Colonic mucosa (tissue), 4 donors: Measurements from ENCODE around the gene YTHDF1. TPM values are rescaled to one million over a fixed set of nuclear protein-coding genes. Genes with fewer than 3 reads are reported as not detected.
A peak's percentile ranks its signal among the peaks of the same experiment; 100 is the strongest.
"Not testable (repeated sequence)": the region's sequence is repeated elsewhere in the genome, so short reads cannot be mapped to it uniquely, and the experiment has no call there.

Experiments used
- DNase-seq: peaks from one replicate; pipeline ENCODE4 v3.0.0-alpha.2; 2020
- H3K27ac ChIP-seq: fragments of 200-600 bp; one replicate; pipeline ENCODE4 v1.8.0; 2021
- H3K27me3 ChIP-seq: fragments of 200-600 bp; one replicate; pipeline ENCODE4 v1.8.0; 2021
- H3K36me3 ChIP-seq: fragments of 200-600 bp; one replicate; pipeline ENCODE4 v1.8.0; 2021
- H3K4me1 ChIP-seq: fragments of 200-600 bp; one replicate; pipeline ENCODE4 v1.8.0; 2021; ENCODE audit warnings: mild to moderate bottlenecking
- H3K4me3 ChIP-seq: fragments of 200-600 bp; one replicate; pipeline ENCODE4 v1.8.0; 2021
- H3K9ac ChIP-seq, 2 donors: one replicate each; pipeline ENCODE4 v1.7.0; 2013; ENCODE audit warnings: control low read depth in 2 of 2, low read depth in 2 of 2, low read length in 2 of 2
- H3K9me3 ChIP-seq: fragments of 200-600 bp; one replicate; pipeline ENCODE4 v1.8.0; 2021
- CTCF ChIP-seq: fragments of 200-600 bp; IDR thresholded peaks from one replicate; pipeline ENCODE4 v1.8.0; 2022; ENCODE audit warnings: antibody characterized with exemption, mild to moderate bottlenecking
- intact Hi-C: fragments of 100-400 bp; cut with DNase I; formaldehyde crosslinking; loops from one replicate; pipeline ENCODE4 v1.14.1; 2022
- total RNA-seq, 2 donors: library from RNA; stranded (reverse); fragmentation: NEBNext Ultra II Directional in 1 of 2; extraction: Animal tissue kit (Norgen Biotek cat#: 25700) in 1 of 2; gene quantifications; one replicate each; pipeline ENCODE4 v1.2.1, GENCODE V29; 2021
- donor health status: healthy.
- donor health status: DM: no; HTN: no; CAD: no.
- donor health status: DM: no; HTN: no; CAD: no.

Gene YTHDF1
- total RNA-seq, 2 donors from 2014 or later, result 35.4 to 38.7 TPM

- Histone ChIP-seq H3K9ac (no peak overlapping the region), H3K27ac (no peak overlapping the region), H3K4me3 (no peak overlapping the region), H3K27me3 (no peaks in the 10 kb centered on the region), H3K4me1 (no peaks in the 10 kb centered on the region), H3K36me3 (no peaks in the 10 kb centered on the region), H3K9me3 (no peaks in the 10 kb centered on the region)
- TF ChIP-seq CTCF, result no peak
- DNase-seq, result no peak
- intact Hi-C loops, result no loop called here
Measured at GRCh38 chr20:63224412-63225081, 8.6 kb upstream of the YTHDF1 start.

DNA sequence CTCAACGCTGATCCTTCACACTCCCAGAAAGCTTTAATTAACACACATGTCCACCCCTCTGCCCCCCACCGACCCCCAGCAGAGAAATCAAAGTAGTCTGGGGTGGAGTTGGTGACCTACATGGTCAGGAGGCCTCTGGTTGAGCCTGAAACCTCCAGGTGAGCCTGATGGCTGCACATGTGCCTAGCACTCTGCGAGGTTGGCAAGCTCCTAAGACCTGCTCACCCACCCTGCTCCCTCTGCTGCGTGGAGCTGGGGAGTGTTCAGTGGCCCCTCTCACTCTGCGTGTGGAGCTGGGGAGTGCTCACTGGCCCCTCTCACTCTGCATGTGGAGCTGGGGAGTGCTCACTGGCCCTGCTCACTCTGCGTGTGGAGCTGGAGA lies 7.9 kb upstream of the YTHDF1 start:
- Histone ChIP-seq H3K27ac (no peak overlapping the region), H3K4me1 (no peaks in the 10 kb centered on the region), H3K9me3 (no peaks in the 10 kb centered on the region), H3K9ac (no peak overlapping the region), H3K27me3 (no peaks in the 10 kb centered on the region), H3K36me3 (no peaks in the 10 kb centered on the region), H3K4me3 (no peak overlapping the region)
- intact Hi-C loops, result loop anchor here (2.0 kb wide), 1 partner anchor 69 kb away; the partner anchor contains the start of gene COL20A1
- no peak for DNase-seq
- no peak for TF ChIP-seq CTCF

DNA sequence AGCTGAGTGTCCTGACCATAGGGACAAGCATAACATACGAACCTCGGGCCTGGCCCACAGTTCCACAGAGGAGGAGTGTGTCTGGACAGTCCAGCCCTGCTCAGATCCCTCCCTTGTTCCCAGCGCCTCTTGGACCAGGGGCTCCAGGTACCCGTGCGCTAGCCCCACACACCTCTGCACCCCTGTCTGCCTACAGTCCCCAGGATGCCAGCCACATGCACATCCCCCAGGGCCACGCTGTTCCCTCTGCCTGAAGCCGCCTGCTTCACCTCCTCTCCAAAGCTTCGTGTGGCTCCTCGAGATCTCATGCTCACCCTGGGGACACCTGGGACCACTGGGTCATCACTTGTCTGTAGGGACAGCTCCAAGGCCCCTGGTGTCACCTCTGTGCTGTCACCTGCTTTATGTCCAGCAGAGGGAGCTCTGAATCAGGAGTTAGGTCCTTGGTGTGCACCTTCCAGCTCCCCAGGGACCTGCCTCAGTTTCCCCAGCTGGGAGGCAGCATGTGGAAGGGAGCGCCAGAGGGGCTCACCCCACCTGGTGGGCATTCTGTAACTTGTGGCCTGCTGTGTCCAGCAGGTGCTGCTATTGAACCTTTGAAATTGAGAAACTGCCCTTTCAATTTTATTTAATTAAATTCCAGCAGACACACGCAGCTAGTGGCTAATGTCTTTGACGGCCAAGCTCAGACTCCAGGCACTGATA lies 7.3 kb upstream of the YTHDF1 start:
- H3K9me3 ChIP-seq, result no peaks in the 10 kb centered on the region
- no peaks in the 10 kb centered on the region for H3K27me3 ChIP-seq
- peak; percentile 56 for DNase-seq
- no peaks in the 10 kb centered on the region for H3K4me1 ChIP-seq
- H3K36me3 ChIP-seq, result no peaks in the 10 kb centered on the region
- peak; percentile 64 for TF ChIP-seq CTCF
- no peak overlapping the region for H3K9ac ChIP-seq
- intact Hi-C loops, result loop anchor here (2.0 kb wide), 1 partner anchor 70 kb away; the partner anchor contains the start of gene COL20A1
- H3K27ac ChIP-seq, result no peak overlapping the region
- H3K4me3 ChIP-seq, result no peak overlapping the region

- H3K36me3 ChIP-seq, result no peaks in the 10 kb centered on the region
- no peak overlapping the region for H3K27ac ChIP-seq
- no peak for DNase-seq
- no peaks in the 10 kb centered on the region for H3K4me1 ChIP-seq
- no peak for TF ChIP-seq CTCF
- intact Hi-C loops, result loop anchor here (2.0 kb wide), 1 partner anchor 70 kb away; the partner anchor contains the start of gene COL20A1
- no peak overlapping the region for H3K9ac ChIP-seq
- no peak overlapping the region for H3K4me3 ChIP-seq
- H3K27me3 ChIP-seq, result no peaks in the 10 kb centered on the region
- no peaks in the 10 kb centered on the region for H3K9me3 ChIP-seq
Measured at GRCh38 chr20:63222541-63222940, 6.6 kb upstream of the YTHDF1 start.

- not testable (repeated sequence) for H3K4me3 ChIP-seq, H3K27ac ChIP-seq, H3K36me3 ChIP-seq, DNase-seq, H3K27me3 ChIP-seq, H3K9me3 ChIP-seq, H3K9ac ChIP-seq, H3K4me1 ChIP-seq
- intact Hi-C loops, result loop anchor here (2.0 kb wide), 1 partner anchor 71 kb away; the partner anchor contains the start of gene COL20A1
Measured at GRCh38 chr20:63221400-63222053, 5.6 kb upstream of the YTHDF1 start.
